Activated CD8-positive, alpha-beta memory T cell treated with anti-CD3 and anti-CD28 coated beads, Interleukin-2, amount 50 U/mL, for 24 hours (primary cell): Measurements from ENCODE around the gene FKBP11.
"Not testable (repeated sequence)": the region's sequence is repeated elsewhere in the genome, so short reads cannot be mapped to it uniquely, and the experiment has no call there.

ENCODE experiments used
- DNase-seq: peaks from one replicate; pipeline ENCODE4 v3.0.0-alpha.2; 2020; ENCODE audit errors: extremely low read depth

FKBP11 gene

DNA sequence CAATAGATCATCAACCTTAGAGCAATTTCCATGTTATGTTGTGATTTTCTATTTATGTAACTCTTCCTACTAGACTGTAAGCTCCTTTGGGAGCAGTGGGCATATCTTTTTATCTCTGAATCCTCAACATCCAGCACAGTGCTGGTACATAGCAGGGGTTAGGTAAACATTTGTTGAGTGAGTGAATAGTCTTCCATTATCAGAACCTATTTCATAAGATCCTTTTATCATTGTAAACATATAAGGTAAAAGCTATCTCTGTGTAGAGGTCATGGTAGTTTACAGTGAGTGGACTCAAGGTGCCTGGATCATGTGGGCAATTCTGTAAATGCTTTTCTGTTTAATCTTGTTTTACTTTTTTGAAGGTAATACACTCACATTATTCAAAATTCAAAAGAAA is 15.1 kb downstream of the FKBP11 start:
- no peak for DNase-seq

- not testable (repeated sequence) for DNase-seq
These were observed 15.6 kb downstream of the FKBP11 start for GRCh38 chr12:48909698-48910097.

DNA sequence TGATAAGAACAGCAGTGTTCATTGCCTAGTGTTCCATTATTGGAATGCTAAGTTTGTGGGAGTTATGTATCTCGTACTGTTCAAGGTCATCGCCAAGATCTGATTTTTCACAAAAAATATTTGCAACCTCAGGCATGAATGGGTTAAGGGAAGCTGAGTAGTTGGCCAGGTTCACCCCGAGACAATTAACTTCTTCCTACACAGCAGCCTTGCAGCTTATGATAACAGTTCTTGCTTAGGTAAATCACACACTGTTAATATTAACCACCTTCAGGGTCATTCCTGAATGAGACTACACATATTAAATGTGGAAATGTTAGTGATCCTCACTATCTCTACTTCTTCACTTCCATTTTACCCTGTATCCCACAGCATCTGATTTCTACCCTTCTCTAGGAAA is 18.0 kb downstream of the FKBP11 start:
- DNase-seq: no peak

DNA sequence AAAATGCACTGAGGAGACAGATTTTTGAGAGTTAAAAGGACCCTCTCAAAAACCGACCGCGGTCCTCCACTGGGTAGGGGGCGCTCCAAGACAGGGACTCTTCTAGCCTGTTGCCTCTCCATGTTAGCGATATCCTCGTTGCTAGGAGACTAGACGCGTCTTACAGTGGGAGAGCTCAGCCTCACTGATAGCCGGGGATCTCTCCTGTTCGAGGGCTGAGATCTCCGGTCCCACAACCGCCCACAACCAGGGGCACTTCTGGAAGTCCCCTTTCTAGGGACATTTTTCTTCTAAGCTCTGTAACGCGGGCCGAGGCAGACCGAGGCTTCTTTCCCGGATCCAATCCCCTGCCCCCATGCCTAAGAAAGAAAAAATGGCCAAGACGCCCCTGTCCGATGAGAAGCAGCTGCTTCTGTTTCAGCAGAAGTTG is 21.3 kb downstream of the FKBP11 start:
- peak; percentile 65 for DNase-seq

DNA sequence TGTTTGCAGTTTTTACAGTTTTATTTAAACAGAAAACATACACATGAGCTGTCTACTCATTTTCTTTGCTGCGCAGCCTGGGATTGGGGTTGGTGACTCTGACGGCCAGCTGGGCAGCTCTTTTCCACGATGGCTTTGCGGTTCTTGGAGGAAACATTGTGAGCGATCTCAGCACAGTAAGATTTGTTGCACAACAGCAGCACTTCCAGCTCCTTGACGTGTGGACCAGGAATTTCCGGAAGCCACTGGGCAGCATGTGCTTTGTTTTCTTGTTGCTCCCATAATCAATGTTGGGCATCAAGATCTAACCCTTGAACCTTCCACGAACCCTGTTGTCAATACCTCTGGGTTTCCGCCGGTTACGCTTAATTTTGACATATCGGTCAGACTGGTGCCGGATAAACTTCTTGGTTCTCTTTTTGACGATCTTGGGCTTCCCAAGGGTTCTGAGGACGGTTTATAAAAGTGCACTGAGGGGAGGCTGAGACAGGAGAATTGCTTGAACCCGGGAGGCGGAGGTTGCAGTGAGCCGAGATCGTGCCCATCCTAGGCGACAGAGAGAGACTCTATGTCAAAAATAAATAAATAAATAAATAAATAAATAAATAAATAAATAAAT is 21.8 kb downstream of the FKBP11 start:
- no peak for DNase-seq

DNA sequence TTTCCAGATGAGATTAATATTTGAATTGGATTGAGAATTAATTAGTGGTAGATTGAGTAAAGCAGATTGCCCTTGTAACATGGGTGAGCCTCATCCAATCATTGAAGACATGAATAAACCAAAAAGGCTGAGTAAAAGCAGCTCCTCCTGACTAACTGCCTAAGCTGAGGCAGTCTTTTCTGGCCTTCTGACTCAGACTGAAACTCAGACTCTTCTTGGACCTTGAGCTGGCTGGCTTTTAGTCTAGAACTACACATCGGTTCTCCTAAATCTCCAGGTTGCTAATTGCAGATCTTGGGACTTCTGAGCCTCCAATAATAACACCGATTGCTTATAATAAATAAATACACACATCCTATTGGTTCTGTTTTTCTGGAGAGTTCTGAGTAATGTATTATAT is 24.0 kb downstream of the FKBP11 start:
- DNase-seq: no peak

DNA sequence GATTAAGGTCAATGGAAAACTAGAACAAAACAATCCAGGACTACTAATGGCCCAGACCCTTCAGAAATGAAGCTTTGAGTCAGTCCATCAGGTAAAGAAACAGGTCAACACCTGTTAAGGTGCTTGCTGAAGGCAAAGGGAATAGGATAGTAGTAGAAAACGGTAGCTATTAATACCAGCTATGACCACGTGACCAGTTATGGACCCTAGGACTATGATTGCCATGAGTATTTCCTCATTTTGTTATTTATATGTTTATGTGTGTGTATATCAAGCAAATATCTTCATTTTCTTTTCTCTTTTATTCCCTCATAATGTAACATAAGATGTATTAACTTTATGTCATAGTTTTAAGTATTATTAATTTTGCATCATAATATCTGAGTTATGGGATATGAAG is 25.6 kb downstream of the FKBP11 start:
- no peak for DNase-seq

- no peak for DNase-seq
These were observed 31.0 kb downstream of the FKBP11 start for GRCh38 chr12:48894271-48894670.

DNA sequence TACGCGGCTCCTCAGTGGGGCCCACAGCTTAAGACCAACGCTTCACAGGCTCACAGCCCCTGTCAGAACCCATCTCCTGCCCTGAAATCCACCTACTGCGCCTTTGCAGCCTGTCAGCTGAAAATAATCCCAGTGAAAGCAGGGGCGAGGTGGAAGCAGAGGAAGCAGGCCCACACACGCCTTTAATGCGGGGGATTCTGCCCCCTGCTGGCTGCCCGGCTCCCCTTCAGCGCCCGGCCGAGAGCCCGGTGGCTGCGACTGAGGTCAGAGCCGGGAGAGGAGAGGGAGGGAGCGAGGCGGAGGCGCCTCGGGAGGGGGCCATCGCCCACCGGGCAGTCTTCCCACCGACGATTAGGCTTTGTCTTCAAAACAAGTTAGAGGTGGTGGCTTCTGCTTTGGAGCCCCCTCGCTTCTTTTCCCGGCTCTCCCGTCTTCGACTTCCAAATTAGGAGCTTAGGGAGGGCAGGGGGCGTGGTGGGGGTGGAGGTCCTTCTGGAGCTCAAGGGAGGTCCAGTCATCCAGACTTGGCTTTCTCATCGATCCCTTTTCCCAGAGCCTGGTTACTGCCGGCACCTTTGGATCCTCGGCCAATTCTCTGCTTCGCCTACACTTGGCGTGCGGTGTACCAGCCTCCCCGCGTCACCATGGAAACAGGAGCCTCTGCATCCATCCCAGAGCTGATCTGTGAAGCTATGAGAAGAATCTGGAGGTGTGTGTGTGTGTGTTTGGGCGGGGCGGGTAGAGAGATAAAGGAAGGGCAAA is 34.5 kb downstream of the FKBP11 start:
- DNase-seq: peak; percentile 23

DNA sequence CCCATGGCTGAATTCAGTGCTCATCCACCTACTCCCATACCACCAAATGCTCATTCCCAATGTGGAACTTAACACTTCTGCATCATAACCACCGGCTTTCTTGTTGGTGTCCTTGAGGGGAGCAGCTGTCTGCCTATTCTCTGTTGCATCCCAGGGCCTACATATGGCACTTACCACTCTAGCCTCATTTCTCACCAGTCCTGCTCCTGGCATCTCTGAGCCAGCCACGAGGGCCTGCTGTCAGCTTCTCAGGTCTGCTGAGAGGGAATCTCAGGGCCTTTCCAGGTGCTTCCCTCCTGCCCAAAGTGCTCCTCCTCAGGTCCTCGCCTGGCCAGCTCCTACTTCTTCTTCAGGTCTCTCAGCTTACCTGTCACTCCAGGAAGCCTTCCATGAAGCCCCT is 35.6 kb downstream of the FKBP11 start:
- DNase-seq: no peak

DNA sequence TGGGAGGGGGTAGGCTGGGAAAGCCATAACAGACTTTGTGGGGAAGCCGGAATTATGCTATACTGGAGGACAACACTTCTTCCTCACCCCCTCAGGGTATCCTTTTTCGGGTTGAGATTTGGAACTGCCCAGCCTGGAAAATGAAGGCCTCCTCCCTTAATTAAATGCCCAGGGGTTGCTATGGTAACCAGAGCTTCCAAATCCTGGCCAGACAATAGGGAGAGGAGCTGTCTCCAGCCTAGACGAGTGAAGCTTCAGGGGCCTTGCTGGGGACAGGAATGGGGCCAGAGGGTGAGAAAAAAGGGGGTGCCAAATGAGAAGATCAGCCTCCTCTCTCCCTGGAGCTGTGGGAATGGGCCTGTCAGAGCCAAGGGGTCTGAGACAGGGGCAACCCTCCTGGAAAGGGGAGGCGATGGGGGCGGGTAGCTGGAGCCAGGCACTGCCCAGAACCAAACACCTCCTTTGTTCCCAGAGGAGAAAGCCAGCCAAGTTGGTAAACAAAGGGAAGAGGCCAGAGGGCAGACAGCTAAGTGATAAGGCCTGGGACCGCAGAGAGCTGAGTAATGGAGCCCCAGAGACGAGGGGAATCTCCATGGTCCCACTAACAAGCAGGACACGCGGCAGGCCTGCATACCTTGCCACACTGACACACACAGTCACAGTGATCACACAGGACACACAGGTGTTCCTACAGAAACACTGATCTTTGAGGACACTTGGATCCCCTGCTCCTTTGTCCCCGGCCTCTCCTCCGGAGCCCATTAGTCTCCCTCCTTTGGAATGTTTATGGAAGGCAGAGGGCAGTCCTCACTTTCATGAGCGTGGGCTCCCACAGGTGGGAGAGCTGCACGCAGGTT is 41.8 kb downstream of the FKBP11 start:
- no peak for DNase-seq

DNA sequence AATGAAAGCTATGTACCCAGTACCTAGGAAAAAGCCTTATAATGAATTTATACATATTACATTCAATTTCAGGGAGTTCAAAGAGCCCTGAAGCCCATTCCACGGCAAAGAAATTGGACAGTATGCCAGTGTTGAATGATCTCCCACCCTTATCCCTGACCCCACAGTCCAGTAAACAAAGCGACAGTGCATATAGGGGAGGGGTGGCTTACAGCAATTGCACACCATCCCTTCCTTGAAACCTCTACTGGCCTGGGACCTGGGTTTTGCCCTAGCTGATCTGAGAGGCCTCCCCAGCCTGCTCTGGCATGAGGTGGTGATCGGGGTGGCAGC is 42.4 kb downstream of the FKBP11 start:
- no peak for DNase-seq

- DNase-seq: no peak
These were observed 43.0 kb downstream of the FKBP11 start for GRCh38 chr12:48882315-48882687.

GRCh38 chr12:48881686-48882314 is 43.5 kb downstream of the FKBP11 start:
- no peak for DNase-seq

DNA sequence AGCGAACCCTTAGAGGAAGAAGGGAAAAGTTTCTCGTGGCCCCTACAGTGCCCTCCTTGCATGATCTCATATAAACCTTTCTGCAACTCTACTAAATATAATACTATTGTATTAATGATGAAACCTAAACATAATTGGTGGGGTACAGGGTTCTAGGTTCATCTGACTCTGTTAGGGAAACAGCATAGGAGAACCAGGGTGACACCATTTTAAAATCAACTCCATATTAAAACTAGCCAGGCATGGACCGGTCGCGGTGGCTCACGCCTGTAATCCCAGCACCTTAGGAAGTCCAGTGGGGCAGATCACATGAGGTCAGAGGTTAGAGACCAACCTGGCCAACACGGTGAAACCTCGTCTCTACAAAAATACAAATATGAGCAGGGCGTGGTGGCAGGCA is 44.6 kb downstream of the FKBP11 start:
- DNase-seq: no peak

DNA sequence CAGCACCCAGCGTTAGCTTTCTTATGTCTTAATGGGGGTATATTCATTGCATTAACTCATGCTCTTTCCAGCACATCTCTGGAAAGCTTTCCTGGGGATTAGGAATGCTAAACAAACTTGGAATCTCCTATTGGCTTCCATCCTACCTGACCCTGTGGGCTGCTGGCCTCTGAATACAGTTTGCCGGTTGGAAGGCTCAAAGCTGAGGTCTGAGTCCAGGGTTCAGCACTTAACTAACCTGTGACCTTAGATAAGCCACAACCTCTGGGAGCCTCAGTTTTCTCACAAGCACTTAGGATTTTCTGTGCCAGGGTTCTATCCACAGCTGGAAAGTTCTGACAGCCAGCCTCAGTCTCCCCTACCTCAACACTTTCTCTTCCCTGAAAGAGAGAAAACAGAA is 46.7 kb downstream of the FKBP11 start:
- no peak for DNase-seq

DNA sequence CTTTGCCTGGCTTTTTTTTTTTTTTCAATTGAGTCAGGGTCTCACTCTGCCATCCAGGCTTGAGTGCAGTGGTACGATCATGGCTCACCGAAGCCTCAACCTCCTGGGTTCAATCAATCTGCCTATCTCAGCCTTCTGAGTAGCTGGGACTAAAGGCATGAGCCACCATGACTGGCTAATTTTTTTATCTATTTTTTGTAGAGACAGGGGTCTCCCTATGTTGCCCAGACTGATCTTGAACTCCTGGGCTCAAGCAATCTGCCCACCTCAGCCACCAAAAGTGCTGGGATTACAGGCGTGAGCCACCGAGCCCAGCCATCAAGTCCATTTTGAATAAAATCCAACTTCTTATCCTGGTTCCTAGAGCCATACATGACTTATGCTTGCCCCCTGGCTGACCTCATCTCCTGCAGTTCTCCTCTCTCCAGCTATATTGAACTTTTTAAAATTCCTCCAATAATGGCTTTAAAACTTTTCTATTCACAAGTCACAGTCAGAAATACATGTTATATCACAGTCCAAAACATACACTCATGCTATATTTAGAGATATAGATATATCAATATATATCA is 49.3 kb downstream of the FKBP11 start:
- DNase-seq: no peak

DNA sequence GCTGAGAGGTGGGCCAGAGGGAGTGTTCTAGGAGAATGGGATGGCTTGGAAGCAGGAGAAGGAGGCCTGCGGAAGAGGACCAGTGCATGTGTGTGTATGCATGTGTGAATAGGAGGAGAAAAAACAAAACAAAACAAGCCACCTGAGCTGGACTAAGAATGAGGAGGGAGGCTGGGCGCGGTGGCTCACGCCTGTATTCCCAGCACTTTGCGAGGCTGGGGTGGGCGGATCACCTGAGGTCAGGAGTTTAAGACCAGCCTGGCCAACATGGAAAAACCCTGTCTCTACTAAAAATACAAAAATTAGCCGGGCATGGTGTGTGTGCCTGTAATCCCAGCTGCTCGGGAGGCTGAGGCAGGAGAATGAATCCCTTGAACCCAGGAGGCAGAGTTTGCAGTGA is 51.8 kb downstream of the FKBP11 start:
- not testable (repeated sequence) for DNase-seq

DNA sequence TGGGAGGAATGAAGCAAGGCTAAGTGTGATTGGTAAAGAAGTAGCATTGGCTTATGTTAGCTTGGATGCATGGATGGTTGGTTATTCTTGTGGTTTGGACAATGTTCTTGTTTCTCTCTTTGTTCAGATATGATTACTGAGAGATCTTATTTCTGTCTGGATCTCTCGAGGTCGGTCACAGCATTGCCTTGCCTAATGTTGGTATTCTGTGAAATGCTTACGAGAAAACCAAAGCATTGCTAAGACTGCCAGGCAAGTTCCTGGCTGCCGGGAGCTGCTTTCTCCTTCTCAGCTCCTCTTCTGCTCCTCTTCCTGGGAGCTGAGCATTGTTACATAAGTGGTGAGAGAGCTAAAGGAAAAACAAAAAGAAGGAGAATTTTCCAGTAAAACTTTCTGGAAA is 52.2 kb downstream of the FKBP11 start:
- no peak for DNase-seq
